GM18868 (cell line): ENCODE data around the gene HIC1.

ENCODE experiments used
- ATAC-seq: cut with Tn5 transposase; IDR thresholded peaks from one replicate; pipeline ENCODE4 v1.9.1; 2021; ENCODE audit warnings: mild to moderate bottlenecking, moderate library complexity; ENCODE audit not compliant: unreplicated experiment

HIC1 gene

GRCh38 chr17:2094891-2095535 is 40.1 kb downstream of the HIC1 start:
- ATAC-seq = no peak

- ATAC-seq = no peak
Observed at GRCh38 chr17:2095536-2095910, 40.6 kb downstream of the HIC1 start.

- no peak for ATAC-seq
Observed at GRCh38 chr17:2101448-2102257, 46.8 kb downstream of the HIC1 start.

GRCh38 chr17:2102931-2103809 is 48.3 kb downstream of the HIC1 start:
- ATAC-seq = no peak

GRCh38 chr17:2105663-2106062 is 50.8 kb downstream of the HIC1 start:
- no peak for ATAC-seq

- no peak for ATAC-seq
Observed at GRCh38 chr17:2106308-2106955, 51.5 kb downstream of the HIC1 start.

- no peak for ATAC-seq
Observed at GRCh38 chr17:2107050-2107449, 52.1 kb downstream of the HIC1 start.

GRCh38 chr17:2107506-2107905 is 52.6 kb downstream of the HIC1 start:
- no peak for ATAC-seq

GRCh38 chr17:2108170-2108569 is 53.3 kb downstream of the HIC1 start:
- ATAC-seq = no peak

GRCh38 chr17:2110436-2110835 is 55.5 kb downstream of the HIC1 start:
- no peak for ATAC-seq

GRCh38 chr17:2111691-2112090 is 56.8 kb downstream of the HIC1 start:
- no peak for ATAC-seq
